Uterus (tissue), 2 donors: ENCODE measurements around the gene CELA2A.

ENCODE experiments used
- POLR2A ChIP-seq, 2 donors: fragments of 450-650 bp; IDR thresholded peaks; one replicate each; pipeline ENCODE4 v1.6.1; 2016; ENCODE audit warnings: antibody characterized with exemption in 2 of 2, mild to moderate bottlenecking in 1 of 2, moderate library complexity in 1 of 2
- TF ChIP-seq, protein P1 (sequence below), 4 experiments: fragments of 200-600 bp in 2 of 4; fragments of 450-650 bp in 2 of 4; sonication (generic) in 2 of 4; IDR thresholded peaks; one replicate each; pipeline ENCODE4 v1.5.1; 2016 to 2019; ENCODE audit warnings: antibody characterized with exemption in 4 of 4, mild to moderate bottlenecking in 2 of 4, moderate library complexity in 1 of 4

DNA sequence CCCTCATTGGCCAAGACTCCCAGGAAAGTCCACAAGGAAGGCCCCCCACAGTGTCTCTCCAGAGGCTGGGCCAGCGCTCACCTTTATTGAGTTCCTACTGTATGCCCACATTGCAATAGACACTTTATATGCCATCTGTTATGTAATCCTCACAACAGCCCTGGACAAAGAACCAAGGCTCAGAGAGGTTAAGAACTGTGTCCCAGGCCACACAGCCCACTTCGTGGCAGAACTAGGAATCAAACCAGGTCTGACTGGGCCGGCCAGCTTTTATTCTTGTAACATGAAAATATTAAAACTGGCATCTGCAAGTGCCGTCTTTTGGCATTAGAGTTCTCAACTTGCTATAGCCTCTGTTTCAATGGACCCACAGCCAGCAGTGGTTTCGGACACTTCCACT, 13.8 kb upstream of the CELA2A start:
- no peak for TF ChIP-seq POLR2A (IDR thresholded peaks at IDR 0.05)
- TF ChIP-seq, protein P1, sequence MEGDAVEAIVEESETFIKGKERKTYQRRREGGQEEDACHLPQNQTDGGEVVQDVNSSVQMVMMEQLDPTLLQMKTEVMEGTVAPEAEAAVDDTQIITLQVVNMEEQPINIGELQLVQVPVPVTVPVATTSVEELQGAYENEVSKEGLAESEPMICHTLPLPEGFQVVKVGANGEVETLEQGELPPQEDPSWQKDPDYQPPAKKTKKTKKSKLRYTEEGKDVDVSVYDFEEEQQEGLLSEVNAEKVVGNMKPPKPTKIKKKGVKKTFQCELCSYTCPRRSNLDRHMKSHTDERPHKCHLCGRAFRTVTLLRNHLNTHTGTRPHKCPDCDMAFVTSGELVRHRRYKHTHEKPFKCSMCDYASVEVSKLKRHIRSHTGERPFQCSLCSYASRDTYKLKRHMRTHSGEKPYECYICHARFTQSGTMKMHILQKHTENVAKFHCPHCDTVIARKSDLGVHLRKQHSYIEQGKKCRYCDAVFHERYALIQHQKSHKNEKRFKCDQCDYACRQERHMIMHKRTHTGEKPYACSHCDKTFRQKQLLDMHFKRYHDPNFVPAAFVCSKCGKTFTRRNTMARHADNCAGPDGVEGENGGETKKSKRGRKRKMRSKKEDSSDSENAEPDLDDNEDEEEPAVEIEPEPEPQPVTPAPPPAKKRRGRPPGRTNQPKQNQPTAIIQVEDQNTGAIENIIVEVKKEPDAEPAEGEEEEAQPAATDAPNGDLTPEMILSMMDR (IDR thresholded peaks at IDR 0.05): no peak
